ENCODE measurements around the gene RAD51B.

- TF ChIP-seq ZNF138 (CRISPR knock-in tag; conservative IDR thresholded peaks at IDR 0.05) = no peak
- TF ChIP-seq CTCF (IDR thresholded peaks at IDR 0.05) = no peak
- no peak for TF ChIP-seq NR3C1 (CRISPR knock-in tag; conservative IDR thresholded peaks at IDR 0.05; ENCODE audit: low read depth)
- TF ChIP-seq FOXP1 (CRISPR knock-in tag; IDR thresholded peaks at IDR 0.05; ENCODE audit: borderline replicate concordance) = no peak
- TF ChIP-seq MLX (CRISPR knock-in tag; IDR thresholded peaks at IDR 0.05) = no peak
- no peak for TF ChIP-seq ETV6 (CRISPR knock-in tag; IDR thresholded peaks at IDR 0.05)
- no peak for TF ChIP-seq ZNF121 (CRISPR knock-in tag; IDR thresholded peaks at IDR 0.05)
- no peak for TF ChIP-seq SP1 (CRISPR knock-in tag; conservative IDR thresholded peaks at IDR 0.05)
These were observed 704.6 kb downstream of the RAD51B start for GRCh38 chr14:68523989-68524725.
